Bone marrow (tissue), 2 donors: ENCODE results near the gene DRD4.

ENCODE experiments used
- DNase-seq, 2 donors: peaks; one replicate each; lab custom pipeline; 2025; lab: John Stamatoyannopoulos, UW

The DRD4 gene

GRCh38 chr11:610146-610801 lies 26.8 kb upstream of the DRD4 start:
- DNase-seq = no peak

- DNase-seq = no peak
These were observed 25.8 kb upstream of the DRD4 start for GRCh38 chr11:611001-611996.

DNA sequence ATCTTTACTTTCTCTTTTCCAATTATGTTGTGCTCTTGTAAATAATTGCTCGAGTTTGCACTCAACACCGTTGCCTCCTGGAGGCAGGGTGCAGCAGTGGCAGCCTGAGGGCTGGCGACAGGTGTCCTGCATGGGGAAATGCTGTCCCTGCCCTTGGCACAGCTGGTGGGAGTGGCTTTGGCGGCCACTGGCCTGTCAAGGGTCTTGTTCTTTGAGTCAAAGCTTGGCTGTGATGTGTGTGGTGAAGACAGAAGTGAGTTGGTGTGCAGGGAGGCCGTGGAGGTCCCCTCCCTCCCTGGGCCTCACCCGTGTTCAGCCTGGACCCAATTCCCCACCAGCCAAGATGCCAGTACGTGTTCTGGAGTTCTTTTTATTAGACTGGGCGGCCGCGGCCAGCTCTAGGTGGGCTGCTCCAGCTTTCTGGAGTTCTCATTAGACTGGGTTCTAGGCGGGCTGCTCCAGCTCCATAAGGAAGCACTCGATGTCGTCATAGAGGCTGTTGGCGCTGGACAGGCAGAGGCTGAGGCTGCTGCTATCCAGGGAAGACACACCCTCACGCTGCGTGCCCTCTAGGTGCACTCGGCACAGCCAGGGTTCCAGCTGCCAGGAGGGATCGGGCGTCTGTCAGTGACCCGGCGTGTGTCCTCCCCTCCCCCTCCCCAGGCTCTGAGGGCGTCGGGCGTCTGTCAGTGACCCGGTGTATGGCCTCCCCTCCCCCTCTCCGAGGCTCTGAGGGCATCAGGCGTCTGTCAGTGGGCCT lies 24.7 kb upstream of the DRD4 start:
- DNase-seq = no peak

- no peak for DNase-seq
These were observed 24.1 kb upstream of the DRD4 start for GRCh38 chr11:612961-613300.

DNA sequence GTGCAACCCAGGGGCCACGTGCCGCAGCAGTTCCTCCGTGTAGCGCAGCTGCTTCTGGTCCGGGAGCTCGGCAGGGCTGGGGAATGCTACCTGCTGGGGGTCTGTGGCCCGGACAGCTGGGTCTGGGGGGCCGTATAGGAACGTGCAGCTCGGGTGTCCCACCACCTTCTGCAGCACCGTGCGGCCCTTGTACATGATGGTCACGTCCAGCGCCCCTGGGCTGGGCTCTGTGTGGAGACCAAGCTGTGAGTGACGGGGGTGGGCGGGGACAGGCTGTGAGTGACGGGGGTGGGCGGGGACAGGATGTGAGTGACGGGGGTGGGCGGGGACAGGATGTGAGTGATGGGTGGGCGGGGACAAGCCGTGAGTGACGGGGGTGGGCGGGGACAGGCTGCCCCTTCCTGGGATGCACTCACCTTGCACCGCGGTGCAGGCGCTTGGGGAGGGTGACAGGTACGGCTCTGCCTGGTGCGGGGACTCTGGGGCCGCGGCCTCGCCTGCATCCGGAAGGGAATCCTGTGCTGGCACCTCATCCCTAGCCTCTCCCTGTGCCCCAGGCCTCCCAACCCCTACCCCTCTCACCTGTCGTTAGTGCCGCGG lies 23.6 kb upstream of the DRD4 start:
- DNase-seq = no peak

GRCh38 chr11:614021-614622 lies 22.9 kb upstream of the DRD4 start:
- DNase-seq = no peak

DNA sequence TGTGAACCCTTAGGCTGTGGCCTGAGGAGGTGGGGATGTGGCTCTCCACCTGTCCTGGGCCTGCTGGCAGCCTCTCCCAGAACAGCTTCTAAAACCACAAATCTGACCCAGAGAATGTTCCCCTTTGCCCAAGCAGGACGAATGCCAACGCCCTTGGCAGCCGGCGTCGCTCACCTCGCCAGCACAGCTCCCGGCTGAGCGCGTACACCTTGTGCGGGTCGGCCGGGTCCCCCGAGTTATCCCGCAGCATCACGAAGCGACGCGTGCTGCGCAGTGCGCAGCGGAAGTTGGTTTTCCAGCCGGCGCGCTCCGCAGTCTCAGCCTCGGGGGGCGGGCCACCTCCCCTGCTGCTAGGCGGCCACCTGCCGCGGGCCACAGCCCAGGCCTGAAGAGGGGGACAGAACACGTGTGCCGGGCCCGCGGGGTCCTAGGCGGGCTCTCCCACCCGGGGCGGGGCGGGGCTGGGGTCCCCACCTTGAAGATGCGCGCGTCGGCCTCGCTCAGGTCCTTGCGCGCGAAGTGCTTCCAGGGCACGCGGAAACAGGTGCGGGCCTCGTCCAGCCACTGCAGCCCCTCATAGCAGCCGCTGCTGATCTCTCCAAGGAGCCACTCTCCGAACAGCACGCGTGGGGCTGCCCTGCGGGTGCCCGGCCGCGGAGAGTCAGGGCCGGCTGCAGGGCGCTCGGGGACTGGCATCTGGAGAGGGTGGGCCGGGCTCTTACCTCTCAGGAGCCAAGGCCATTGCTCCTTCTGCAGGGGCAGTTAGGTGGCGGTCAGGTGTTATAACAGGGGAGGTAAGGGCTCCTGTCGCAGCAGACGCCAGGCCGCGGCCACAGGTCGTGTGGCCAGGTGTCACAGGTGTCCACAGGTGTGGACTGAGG lies 22.2 kb upstream of the DRD4 start:
- no peak for DNase-seq

DNA sequence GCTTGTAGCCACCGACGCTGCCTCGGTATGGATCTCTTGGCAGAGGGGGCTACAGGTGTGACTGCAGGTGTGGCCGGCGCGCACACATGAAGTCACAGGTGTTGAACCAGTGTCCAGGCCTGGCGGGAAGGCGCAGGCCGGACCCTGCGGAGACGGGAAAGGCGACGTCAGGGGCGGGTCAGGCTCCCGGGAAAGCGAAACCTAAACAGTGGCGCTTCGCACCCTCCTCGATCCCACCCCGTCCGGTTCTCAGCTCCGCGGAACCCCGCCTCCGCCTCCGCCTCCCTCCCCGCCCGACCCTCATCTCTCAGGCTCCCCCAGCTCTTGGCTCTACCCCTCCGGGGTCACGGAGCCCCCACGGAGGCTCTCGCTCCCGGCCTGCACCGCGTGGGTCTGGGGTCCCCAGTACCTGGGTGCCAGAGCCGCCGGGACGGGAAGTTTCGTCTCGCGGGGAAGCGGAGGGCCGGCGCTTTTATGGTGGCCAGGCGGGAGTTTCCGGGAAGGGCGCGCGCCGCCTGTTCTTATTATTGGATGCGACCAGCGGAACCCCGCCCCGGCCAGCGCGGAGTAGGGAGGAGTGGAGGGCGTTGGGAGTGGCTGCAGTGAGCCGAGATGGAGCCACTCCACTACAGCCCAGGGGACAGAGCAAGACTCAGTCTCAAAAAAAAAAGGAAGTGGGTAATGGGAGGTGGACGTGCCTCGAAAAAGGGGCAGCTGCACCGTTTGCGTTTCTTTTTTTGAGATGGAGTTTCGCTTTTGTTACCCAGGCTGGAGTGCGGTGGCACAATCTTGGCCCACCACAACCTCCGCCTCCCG lies 21.4 kb upstream of the DRD4 start, which contains the start of gene IRF7:
Gene IRF7 (minus strand): TSS at position 447 of the 816 bp plus-strand sequence. CDS start 586 bp downstream, outside the sequence.
- peak; percentile 93 to 94 for DNase-seq

- DNase-seq = no peak
These were observed 20.5 kb upstream of the DRD4 start for GRCh38 chr11:616320-617198.

DNA sequence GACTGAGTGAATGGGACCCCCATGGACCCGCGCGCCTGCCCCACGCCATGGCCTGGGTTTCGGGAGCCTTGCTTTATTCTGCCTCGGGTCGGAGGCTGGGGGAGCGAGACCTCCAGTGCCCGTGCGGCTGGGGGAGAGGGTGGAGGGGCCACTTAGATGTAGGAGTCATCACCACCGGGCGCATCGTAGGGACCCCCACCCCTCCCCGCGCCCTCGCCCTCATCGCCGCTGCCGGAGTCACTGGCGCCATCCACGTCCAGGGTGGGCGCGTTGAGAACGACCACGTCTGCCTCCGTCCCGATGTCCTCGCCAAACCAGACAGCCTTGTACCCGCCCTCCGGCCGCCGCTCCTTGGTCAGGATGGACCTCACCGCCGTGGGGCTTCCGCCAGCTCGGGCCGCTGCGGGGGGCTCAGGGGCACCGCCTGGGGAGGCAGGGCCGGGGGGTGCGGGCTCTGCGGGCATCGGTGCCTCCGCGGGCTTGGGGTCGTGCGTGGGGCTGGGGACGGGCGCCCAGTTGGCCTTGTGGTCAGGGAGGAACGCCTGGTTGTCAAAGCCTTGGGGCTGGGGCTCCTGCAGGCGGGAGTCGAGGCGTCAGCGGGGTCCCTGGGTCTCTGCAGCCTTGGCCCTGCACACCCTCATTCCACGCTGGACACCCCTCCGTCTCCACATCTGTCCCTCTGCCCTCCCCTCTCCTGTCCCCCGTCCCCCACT lies 19.7 kb upstream of the DRD4 start:
- no peak for DNase-seq

DNA sequence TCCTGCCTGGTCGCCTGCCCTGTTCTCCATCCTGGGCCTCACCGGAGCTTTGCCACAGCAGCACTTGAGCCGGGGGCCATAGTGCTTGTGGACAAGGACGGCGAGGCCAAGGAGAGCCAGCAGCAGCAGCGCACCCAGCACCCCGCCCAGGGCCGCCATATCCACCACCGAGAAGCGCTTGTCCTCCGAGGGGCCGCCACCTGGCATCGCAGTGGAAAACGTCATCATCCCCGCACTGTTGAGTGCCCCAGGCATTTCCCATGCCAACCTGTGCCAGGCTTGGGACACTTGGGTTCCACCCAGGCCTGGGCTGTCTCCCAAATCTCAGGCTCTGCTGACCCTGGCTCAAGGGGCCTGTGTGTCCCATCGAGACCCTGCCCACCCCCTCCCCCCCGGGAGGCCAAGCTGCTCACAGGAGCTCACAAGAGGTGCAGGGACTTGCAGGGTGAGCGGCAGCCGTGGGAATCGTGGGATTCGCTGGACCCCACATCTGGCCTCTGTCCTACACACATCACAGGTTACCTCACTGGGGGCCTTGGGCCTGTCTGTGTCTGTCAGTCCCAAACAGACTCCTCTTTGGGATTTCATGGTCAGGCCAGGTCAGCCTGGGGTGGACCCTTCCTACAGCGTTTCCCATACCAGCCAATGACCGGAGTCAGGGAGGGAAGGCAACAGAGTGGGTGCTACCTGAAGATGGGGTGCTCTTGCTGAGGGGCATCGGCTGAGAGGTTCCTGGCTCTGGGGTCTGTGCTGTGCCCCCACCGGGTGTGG lies 19.0 kb upstream of the DRD4 start:
- no peak for DNase-seq

DNA sequence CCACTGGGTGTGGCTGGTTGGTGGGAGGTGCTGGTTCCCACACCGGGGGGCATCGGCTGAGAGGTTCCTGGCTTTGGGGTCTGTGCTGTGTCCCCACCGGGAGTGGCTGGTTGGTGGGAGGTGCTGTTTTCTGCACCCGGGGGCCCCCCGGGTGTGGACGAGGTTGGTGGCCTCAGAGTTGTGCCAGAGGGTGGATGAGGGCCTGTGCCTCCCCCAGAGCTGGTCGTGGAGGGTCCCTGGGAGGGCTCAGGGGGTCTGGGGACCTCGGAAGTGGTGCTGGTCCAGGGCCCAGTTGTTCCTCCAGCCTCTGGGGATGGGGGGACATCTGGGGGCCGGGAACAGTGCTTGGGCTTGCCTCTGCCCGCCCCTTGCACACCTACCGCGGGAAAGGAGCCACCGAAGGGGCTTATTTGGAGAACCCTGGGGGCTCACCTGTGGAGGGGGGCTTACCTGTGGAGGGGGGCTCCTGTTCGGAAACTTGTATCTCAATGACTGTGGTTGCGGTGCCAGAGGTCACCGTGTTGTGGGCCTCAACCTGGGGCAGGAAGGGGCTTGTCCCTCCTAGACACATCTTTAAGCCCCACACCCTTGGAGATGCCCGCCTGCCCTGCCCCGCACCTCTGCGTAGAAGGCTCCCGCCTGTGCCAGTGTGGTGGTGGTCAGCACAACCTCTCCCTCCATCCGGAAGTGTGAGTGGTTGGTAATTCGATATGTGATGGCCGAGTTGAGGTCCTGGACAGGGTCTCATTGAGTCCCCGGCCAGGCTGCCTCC lies 18.0 kb upstream of the DRD4 start:
- no peak for DNase-seq

GRCh38 chr11:619628-620050 lies 17.4 kb upstream of the DRD4 start:
- no peak for DNase-seq

DNA sequence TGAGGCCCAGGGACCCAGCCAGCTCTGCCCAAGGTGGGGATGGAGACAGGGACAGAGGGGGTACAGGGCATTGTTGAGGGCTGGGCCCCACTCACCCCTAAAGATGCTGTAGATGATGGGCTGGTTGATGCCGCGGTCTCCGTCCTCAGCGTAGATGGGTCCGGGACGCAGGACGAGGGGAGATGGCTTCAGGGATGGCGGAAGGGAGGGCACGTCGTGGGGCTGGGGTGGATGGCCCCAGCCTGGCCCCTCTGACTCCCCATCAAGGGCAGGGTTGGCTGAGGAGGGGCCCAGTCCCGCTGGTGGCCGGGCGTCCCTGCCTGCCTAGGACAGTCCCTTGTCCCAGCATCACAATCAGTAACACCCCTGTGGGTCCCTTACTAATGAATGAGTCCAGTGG lies 16.9 kb upstream of the DRD4 start:
- no peak for DNase-seq

DNA sequence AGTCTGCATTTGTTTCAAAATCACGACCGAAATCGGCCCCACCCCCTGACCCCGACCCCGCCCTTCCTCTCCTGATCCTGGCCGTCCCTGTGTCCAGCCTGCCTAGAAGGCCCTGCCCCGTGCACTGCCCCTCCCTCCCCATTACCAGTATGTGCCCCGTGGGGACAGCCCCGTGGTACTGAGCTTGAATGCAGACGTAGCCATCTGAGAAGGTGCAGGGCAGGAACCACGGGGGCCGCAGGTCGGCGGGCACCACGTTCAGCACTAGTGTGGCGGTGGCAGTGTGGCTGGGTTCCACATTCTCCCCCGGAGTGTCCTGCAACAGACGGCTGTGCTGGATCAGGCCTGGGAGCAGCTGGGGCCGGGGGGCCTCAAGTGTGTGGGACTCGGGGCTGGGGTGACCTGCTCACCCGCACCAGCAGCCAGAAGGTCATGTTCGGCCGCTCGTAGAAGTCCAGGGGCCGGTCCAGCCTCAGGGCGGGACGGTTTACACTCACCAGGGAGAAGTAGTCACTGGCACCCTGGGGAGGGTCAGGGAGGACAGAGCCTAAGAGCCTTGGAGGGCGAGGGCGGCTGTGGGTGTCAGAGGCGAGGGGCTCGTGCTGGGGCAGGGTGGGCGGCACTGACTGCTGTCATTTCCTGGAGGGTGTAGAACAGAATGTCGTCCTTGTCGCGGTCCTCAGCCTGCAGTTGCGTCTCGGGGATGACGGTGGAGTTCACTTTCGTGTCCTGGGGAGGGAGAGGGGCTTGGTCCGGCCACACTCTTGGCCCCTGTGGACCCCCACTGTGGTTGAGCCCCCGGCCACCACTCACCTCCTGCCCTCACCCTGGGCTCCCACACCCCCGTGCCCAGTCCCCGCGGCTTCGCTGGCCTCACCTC lies 15.9 kb upstream of the DRD4 start:
- DNase-seq = no peak

DNA sequence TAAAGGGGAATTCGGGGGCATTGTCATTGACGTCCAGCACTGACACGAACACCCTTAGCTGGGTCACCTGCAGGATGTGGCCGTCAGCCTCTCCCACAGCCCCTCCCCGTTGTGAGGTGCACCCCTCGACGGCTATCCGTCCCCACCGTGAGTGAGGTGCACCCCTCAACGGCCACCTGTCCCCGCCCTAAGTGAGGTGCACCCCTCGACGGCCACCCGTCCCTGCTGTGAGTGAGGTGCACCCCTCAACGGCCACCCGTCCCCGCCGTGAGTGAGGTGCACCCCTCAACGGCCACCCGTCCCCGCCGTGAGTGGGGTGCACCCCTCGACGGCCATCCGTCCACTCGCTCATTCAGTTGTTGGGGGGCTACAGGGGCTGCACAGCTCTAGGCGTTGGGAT lies 15.2 kb upstream of the DRD4 start:
- DNase-seq = no peak
